ENCODE data around the gene ATP13A2.

ATP13A2 gene

DNA sequence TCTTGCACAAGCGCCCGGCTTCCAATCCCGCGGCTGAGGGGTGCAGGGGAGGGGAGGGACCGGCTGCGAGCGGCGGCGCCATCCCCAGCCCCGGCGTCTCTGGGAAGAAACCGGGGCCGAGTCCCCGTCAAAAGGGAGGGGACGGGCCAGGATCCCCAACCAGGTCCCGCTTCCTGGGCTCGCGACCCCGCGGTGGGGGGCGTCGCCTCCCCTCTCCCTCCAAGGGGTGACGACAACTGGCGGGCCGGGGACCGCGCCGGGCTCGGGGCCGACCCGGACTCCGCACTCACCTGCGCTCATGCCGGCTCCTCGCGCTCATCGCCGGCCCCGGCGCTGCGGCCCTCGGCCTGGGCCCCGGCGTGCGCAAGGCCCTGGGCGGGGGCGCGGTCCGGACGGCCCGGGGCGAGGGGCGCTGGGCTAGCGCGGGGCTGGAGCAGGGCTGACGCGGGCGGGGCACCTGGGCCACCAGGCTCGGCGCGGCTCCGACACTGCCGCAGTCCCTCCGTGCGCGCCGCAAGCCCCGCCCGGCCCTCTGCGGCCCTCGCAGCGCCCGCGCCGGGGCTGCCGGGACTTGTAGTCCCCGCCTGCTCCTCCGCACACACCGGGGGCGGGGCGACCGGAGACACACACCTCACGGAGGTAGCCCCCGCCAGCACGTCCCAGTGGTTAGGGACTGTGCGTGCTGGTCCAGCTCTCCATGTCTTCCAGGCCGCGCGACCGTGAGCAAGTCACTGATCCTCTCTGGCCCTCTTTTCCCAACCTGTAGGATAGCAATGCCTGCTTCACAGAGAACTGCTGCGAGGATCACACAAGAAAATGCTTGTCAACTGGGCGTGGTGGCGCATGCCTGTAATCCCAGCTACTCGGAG, at the start of gene ATP13A2:
TSS of gene ATP13A2 (minus strand) at position 490 of the 869 bp plus-strand sequence. CDS start at position 300, 190 bp downstream.
- DNase-seq (ENCODE audit: low read depth) = peak; percentile 77

DNA sequence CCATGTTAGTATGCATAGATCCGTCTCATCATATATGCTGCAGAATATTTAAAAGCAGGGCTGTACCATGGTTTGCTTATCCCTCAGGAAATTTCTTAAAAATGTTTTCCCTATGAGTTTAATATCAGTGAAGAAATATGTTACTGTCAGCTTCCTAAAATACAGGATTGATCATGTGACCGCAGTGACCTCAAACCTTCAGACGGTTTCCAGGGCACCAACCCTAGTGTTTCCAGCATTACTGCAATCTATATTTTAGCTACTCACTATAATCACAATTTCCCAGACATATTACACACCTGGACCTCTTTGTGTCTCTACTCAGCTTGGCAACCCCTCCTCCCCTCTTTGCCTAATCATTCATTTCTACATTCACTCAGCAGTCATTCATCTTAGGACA, 49.8 kb upstream of the ATP13A2 start:
- DNase-seq (ENCODE audit: low read depth) = no peak

DNA sequence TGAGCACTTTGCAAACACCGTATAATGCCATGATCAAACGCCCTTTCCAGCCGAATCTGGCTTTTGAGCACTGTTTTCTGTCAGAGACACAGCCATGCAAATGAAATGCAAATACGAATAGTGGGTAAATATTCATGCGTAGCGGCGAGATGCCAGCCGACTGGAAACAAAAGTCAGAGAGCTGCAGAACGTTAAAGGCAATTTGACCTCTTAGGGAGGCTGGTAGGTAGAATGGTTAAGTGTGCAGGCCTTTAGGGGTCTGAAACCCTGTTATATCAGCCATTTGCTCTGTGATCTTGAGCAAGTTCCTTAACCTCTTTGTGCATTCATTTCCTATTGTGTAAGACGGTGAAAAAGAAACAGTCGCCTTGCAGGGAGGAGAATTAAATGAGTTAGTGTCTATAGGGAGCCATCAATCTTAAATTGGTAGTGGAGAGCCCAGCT, 48.6 kb upstream of the ATP13A2 start:
- DNase-seq (ENCODE audit: low read depth) = no peak

DNA sequence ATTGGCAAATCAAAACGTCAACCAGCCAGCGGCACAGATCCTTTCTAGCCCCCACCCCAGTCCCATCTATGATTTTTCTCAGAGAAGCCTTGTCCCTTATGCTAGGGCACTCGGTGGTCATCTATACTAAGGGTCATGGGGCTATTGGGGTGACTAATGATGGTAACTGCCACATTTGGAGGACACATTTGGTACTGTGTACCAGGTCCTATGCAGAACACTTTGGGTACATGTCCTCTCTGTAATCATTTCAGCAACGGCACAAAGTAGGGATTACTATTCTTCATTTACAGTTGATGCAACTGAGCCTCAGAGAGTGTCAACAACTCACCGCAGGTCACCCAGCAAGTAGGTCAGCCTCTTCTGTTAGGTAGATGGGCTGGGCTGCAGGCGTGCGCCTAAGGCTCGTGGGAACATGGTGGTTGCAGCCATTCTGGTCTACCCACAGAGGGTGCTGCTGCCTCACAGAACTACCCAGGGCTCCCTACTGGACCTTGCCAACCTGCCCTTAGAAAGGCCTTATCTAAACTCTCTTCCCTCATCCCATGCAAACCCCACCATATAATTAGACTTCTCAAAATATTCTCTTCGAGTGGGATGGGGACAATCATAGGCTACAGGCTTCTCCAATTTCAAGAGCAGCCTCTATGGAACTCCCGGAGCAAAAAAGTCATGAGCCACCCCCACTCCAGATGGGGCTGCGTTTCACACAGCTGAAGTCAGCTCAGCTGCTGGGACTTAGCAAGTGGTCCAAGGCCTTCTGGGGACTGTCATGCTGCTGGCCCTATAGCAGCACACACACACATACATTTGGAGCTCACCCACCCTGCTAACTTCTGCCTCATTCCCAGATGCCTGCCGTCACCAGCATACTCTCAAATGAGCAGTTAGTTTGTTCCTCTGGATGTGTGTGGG, 47.9 kb upstream of the ATP13A2 start:
- DNase-seq (ENCODE audit: low read depth) = no peak

GRCh38 chr1:17056551-17056950, 44.8 kb upstream of the ATP13A2 start:
- no peak for DNase-seq (ENCODE audit: low read depth)

DNA sequence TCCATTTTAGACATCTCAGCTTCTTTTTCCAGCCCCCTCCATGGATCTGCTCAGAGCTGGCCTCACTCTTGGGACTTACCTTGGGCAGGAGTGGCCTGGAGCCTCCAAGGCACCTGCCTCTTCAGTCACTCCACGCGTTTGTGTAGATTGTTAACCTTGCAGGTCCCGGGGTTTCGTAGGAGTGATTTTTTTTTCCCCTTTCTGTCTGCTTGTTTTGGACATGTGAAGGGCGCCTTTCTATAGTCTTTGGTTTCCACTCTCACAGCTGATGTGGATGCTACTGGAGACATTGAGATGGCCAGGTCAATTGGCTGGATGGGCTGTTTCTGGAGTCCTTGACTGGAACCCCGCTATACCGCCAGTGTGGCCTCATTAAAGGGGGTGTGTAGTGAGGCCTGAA, 44.1 kb upstream of the ATP13A2 start:
- DNase-seq (ENCODE audit: low read depth) = no peak

GRCh38 chr1:17053685-17054410, 42.1 kb upstream of the ATP13A2 start, which contains the start of gene SDHB:
Gene SDHB (minus strand): TSS chr1:17054032. CDS start chr1:17054019, 13 bp downstream.
- DNase-seq (ENCODE audit: low read depth) = peak; percentile 98

DNA sequence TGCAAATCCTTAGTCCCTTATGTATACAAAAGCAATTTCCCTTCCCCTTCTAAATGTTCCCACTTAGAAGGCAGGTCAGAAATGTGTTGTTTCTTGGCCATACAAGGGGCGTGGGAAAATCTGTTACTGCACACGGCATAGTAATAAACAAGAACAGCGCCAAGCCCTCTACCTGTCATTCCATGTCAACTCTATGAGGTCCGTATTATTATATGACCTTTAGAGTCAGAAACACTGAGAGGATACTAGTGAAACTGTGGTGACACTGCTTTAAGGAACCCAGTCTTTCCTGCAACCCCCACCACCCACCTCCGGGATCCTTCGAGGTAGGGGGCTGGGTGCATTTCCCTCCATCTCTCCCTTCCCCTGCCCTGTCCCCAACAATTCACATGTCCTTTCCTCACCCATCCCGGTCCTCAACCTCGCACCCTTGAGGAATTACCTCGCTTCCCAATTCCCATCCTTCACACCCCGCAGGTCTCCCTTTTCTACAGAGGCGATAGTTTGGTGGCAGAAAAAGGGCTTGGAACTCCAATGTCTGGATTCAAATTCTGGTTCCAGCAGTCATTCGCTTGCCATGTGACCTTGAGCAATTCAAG, 41.5 kb upstream of the ATP13A2 start:
- DNase-seq (ENCODE audit: low read depth) = no peak

DNA sequence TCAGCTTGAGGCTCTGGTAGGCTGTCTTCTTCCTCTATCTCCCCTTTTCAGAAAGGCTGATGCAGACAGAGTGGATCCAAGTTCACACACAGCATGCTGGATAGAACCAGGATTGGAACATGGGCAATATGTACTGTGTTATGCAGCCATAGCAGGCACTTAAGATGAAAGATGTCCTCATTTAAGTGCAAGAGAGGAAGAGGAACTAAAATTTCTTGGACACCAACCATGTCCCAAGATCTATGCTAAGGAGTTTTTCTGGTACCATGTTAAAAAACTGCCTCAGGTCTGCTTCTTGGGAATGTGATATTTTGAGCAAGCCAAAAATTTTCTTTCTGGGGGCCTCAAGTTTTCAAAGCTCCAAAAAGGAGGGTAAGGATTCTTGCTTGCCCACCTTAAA, 40.9 kb upstream of the ATP13A2 start:
- no peak for DNase-seq (ENCODE audit: low read depth)

DNA sequence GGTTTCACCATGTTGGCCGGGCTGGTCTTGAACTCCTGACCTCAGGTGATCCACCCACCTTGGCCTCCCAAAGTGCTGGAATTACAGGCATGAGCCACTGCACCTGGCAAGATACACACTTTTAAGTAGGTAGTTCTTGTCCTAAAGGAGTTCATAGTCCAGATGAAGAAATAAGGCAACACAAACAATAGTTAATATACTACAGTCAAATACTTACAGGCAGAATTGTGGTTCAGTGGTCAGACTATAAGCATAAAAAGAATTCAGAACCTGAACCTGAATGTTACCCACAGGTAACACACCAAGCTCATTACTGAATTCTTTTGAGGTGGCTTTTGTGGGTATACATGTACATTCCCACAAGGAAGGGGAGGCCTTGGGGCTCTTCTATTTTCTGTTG, 40.3 kb upstream of the ATP13A2 start:
- DNase-seq (ENCODE audit: low read depth) = no peak

DNA sequence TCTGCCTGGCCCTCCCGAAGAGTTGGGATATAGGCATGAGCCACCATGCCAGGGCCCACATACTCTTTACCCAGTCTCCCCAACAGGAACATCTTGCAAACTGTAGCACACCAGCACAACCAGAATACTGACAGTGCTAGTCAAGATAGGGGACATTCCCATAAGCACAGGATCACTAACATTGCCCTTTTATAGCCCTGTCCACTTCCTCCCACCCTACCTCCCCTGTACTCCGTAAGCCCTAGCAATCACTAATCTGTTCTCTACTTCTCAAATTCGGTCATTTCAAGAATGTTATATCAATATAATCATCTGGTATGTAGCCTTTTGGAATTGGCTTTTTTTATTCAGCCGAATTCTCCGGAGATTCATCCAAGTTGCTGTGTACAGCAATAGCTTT, 36.2 kb upstream of the ATP13A2 start:
- no peak for DNase-seq (ENCODE audit: low read depth)

DNA sequence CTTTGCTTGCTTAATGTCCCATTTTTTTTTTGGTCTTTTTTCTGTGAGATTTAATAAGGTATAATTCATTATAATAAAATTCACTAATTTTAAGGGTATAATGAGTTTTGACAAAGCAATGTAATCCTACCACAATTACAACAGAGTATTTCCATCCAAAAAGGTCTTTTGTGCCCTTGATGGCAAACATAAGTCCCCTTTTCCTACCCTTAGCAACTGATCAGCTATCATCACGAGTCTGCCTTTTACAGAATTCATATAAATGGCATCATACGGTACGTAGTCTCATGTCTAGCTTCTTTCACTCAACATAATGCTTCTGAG, 34.6 kb upstream of the ATP13A2 start:
- no peak for DNase-seq (ENCODE audit: low read depth)

DNA sequence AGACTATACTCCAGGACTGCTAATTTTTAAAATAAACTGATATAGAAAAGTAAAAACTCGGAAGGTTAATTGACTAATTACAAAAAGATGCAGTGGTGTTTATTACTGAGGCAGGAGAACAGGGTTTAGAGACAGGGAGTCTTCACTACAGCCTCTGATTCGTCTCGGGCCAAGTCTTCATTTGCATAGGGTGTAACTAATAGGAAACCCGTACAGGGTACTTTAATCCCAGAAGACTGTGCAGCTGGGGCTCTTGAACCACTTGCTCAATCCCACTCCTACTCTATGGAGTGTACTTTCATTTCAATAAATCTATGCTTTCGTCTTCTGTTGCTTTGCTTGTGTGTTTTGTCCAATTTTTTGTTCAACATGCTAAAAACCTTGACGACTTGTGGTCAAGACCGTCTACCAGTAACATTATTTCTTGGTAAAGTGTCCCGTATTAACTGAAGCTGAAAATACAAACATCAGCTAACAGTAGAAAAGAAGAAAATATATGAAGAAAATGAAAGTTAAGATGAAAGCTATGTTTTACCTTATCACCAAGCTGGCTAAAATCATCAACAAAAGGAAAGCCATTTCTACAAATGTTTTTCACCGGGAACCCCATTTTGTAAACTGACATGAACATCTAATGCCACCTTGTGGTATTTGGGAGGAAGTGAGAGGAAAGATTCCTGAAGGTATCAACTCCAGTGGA, 34.1 kb upstream of the ATP13A2 start:
- no peak for DNase-seq (ENCODE audit: low read depth)

GRCh38 chr1:17045150-17045549, 33.4 kb upstream of the ATP13A2 start:
- no peak for DNase-seq (ENCODE audit: low read depth)

DNA sequence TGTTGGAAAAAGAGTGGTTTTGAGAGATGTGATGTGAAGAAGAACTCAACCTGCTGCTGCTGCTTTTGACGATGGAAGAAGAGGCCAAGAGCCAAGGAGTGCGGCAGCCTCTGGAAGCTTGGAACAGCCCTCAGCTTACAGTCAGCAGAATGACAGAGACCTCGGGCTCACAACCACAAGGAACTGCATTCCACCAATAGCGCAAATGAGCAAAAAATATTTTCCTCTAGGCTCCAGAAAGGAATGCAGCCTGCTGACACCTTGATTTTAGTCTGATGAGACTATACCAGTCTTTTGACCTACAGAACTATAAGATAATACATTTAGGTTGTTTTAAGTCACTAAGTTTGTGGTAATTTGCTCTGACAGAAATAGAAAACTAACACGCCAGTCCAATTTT, 31.9 kb upstream of the ATP13A2 start:
- no peak for DNase-seq (ENCODE audit: low read depth)

DNA sequence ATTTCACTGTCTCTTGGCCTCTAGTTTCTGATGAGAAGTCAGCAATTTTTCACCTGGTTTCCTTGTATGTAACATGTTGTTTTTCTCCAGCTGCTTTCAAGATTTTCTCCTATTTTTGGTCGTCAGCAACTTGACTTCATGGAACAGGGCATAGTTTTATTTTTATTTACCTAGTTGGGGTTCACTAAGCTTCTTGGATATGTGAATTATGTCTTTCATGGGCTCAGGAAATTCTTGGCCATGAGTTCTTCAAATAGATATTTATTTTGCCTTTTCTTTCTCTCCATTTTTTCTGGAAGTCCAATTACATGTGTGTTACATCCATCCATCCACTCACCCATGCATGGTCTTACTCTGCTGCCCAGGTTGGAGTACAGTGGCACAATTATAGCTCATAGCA, 28.4 kb upstream of the ATP13A2 start:
- no peak for DNase-seq (ENCODE audit: low read depth)

GRCh38 chr1:17039522-17039921, 27.8 kb upstream of the ATP13A2 start:
- DNase-seq (ENCODE audit: low read depth) = no peak

- no peak for DNase-seq (ENCODE audit: low read depth)
Measured at GRCh38 chr1:17033481-17033880, 21.8 kb upstream of the ATP13A2 start.

DNA sequence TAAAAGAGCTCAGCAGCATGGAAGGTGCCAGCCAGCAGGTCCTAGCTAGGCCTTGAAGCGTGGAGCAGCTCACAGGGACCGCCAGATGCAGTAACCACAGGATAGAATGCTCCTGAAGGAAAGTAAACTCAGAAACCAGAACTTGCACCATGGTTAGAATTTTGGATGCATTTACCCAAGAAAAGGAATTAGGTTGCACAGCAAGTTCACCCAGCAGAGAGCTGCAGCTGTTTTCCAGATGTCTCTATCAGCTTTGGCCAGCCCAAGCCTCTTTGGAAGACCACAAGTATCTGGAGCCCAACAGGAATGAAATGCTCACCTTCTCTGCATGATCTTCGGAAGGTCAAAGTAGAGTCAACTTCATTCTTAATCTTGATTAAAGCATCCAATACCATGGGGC, 21.0 kb upstream of the ATP13A2 start:
- DNase-seq (ENCODE audit: low read depth) = no peak

DNA sequence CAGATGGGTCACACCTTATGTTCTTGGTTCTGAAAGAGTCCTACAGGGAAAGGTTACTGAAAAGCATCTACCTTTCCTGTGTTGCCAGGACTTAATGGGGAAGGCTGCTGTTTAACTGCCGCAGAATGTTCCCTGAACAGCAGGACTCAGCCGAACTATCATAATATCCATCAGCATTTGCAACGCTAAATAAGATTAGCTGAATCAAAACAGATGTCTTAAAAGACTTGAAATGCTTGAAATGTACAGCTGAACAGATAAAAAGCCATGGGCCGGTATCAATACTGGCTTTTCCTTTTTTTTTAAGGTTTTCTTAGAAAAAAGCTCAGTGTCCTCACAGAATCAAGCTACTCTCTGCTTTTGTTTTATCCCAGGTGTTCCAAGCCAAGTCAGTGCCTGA, 19.7 kb upstream of the ATP13A2 start:
- DNase-seq (ENCODE audit: low read depth) = no peak

- no peak for DNase-seq (ENCODE audit: low read depth)
Measured at GRCh38 chr1:17030206-17030605, 18.5 kb upstream of the ATP13A2 start.
